ENCODE data around the gene SLC35F5. TPM values are rescaled to one million over a fixed set of nuclear protein-coding genes. Genes with fewer than 3 reads are reported as not detected.
"Not testable (repeated sequence)": the region's sequence is repeated elsewhere in the genome, so short reads cannot be mapped to it uniquely, and the experiment has no call there.

Gene SLC35F5
- total RNA-seq, 2 experiments from 2014 or later = 24.1 to 25.8 TPM

- DNase-seq (no peak), ATAC-seq (ENCODE audit: low read depth) (no peak)
- Mint-ChIP-seq H3K36me3 (peaks cover 9% of the 10 kb centered on the region), H3K4me1 (peaks cover 2% of the 10 kb centered on the region), H3K27me3 (no peaks in the 10 kb centered on the region), H3K27ac (no peak overlapping the region), H3K4me3 (no peak overlapping the region), H3K9me3 (no peaks in the 10 kb centered on the region)
- POLR2A ChIA-PET = no interaction called here
Measured at GRCh38 chr2:113734185-113734584, 22.3 kb downstream of the SLC35F5 start.

- H3K9me3 Mint-ChIP-seq = no peaks in the 10 kb centered on the region
- no peak overlapping the region for H3K4me3 Mint-ChIP-seq
- H3K27ac Mint-ChIP-seq = no peak overlapping the region
- ATAC-seq (ENCODE audit: low read depth) (no peak), DNase-seq (no peak)
- H3K4me1 Mint-ChIP-seq = no peaks in the 10 kb centered on the region
- POLR2A ChIA-PET = no interaction called here
- H3K36me3 Mint-ChIP-seq = peaks cover 14% of the 10 kb centered on the region
- no peaks in the 10 kb centered on the region for H3K27me3 Mint-ChIP-seq
Measured at GRCh38 chr2:113724010-113724409, 32.4 kb downstream of the SLC35F5 start.

GRCh38 chr2:113723411-113723810, 33.0 kb downstream of the SLC35F5 start:
- POLR2A ChIA-PET = no interaction called here
- no peaks in the 10 kb centered on the region for H3K9me3 Mint-ChIP-seq

GRCh38 chr2:113720167-113720566, 36.3 kb downstream of the SLC35F5 start:
- peaks cover 16% of the 10 kb centered on the region for H3K36me3 Mint-ChIP-seq
- H3K4me3 Mint-ChIP-seq = no peak overlapping the region
- H3K27me3 Mint-ChIP-seq = no peaks in the 10 kb centered on the region
- H3K27ac Mint-ChIP-seq = no peak overlapping the region
- POLR2A ChIA-PET = no interaction called here
- H3K9me3 Mint-ChIP-seq = no peaks in the 10 kb centered on the region
- DNase-seq (no peak), ATAC-seq (ENCODE audit: low read depth) (no peak)
- H3K4me1 Mint-ChIP-seq = peaks cover 2% of the 10 kb centered on the region

More at GRCh38 chr2:113723411-113723810, 33.0 kb downstream of the SLC35F5 start:
- Mint-ChIP-seq H3K4me3 (no peak overlapping the region), H3K27me3 (no peaks in the 10 kb centered on the region), H3K36me3 (peaks cover 16% of the 10 kb centered on the region), H3K4me1 (no peaks in the 10 kb centered on the region), H3K27ac (no peak overlapping the region)
- DNase-seq = no peak
- ATAC-seq (ENCODE audit: low read depth) = no peak

DNA sequence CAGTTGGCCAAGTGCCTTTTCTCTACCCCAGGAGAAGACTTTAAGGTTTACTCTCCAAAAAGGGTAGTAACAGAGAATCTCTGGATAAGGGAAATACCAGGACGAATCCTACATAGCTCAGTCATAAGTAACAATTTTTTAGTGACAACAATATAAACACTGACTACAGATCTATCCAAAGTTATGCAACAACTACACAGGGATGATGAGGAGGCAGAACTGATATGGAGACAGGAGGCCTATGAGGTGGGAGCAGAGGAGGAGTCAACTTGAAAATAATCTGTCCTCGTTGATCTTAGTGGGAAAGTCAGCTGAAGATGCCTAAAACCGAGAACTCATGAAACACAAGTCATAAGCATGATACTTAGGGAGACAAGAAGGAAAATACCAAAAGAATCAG, 40.2 kb downstream of the SLC35F5 start:
- H3K27ac Mint-ChIP-seq = no peak overlapping the region
- ATAC-seq (ENCODE audit: low read depth) = no peak

GRCh38 chr2:113712941-113713340, 43.5 kb downstream of the SLC35F5 start:
- H3K27ac Mint-ChIP-seq = no peak overlapping the region
- no peak for ATAC-seq (ENCODE audit: low read depth)
- no peak overlapping the region for H3K4me3 Mint-ChIP-seq
- peaks cover 2% of the 10 kb centered on the region for H3K4me1 Mint-ChIP-seq
- POLR2A ChIA-PET = interaction anchor here (0.6 kb wide), 1 partner anchor 34 kb away, joined by 3 read pairs; no protein-coding TSS in a partner anchor
- no peaks in the 10 kb centered on the region for H3K27me3 Mint-ChIP-seq
- DNase-seq = no peak
- no peaks in the 10 kb centered on the region for H3K9me3 Mint-ChIP-seq
- peaks cover 12% of the 10 kb centered on the region for H3K36me3 Mint-ChIP-seq

More for the DNA sequence above, 40.2 kb downstream of the SLC35F5 start:
- POLR2A ChIA-PET = no interaction called here
- no peak for DNase-seq
- H3K4me1 Mint-ChIP-seq = peaks cover 2% of the 10 kb centered on the region
- no peaks in the 10 kb centered on the region for H3K27me3 Mint-ChIP-seq
- H3K9me3 Mint-ChIP-seq = no peaks in the 10 kb centered on the region
- peaks cover 17% of the 10 kb centered on the region for H3K36me3 Mint-ChIP-seq
- H3K4me3 Mint-ChIP-seq = no peak overlapping the region

DNA sequence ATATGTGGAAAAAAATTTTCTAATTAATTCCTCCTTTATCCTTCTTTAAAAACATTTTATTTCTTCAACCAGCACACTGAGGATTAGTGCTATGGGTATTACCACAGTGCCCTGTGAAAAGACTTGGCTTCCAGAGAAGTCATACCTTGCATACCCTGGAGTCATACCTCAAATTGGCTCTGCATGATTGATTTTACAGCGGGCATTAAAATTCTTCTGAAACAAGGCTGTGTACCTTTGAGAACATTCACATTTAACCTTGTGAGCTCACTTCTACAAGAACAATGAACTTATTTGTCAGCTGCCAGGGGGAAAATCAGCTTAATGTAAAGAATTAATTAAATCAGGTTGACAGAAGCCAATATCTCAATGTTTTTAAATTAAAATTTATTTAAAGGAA, 44.6 kb downstream of the SLC35F5 start:
- no peaks in the 10 kb centered on the region for H3K9me3 Mint-ChIP-seq
- DNase-seq (no peak), ATAC-seq (ENCODE audit: low read depth) (no peak)
- no peak overlapping the region for H3K27ac Mint-ChIP-seq
- peaks cover 2% of the 10 kb centered on the region for H3K4me1 Mint-ChIP-seq
- H3K27me3 Mint-ChIP-seq = no peaks in the 10 kb centered on the region
- no peak overlapping the region for H3K4me3 Mint-ChIP-seq
- POLR2A ChIA-PET = no interaction called here
- H3K36me3 Mint-ChIP-seq = peaks cover 12% of the 10 kb centered on the region

- ATAC-seq (ENCODE audit: low read depth) (no peak), DNase-seq (no peak)
- H3K27ac Mint-ChIP-seq = no peak overlapping the region
- H3K9me3 Mint-ChIP-seq = no peaks in the 10 kb centered on the region
- H3K4me1 Mint-ChIP-seq = no peaks in the 10 kb centered on the region
- no peaks in the 10 kb centered on the region for H3K27me3 Mint-ChIP-seq
- H3K4me3 Mint-ChIP-seq = no peak overlapping the region
- POLR2A ChIA-PET = no interaction called here
- peaks cover 8% of the 10 kb centered on the region for H3K36me3 Mint-ChIP-seq
Measured at GRCh38 chr2:113709022-113709421, 47.4 kb downstream of the SLC35F5 start.

- H3K27me3 Mint-ChIP-seq = no peaks in the 10 kb centered on the region
- POLR2A ChIA-PET = no interaction called here
- H3K36me3 Mint-ChIP-seq = peaks cover 6% of the 10 kb centered on the region
- no peaks in the 10 kb centered on the region for H3K9me3 Mint-ChIP-seq
- no peak overlapping the region for H3K4me3 Mint-ChIP-seq
- DNase-seq = no peak
- peaks cover 1% of the 10 kb centered on the region for H3K4me1 Mint-ChIP-seq
- no peak for ATAC-seq (ENCODE audit: low read depth)
- H3K27ac Mint-ChIP-seq = no peak overlapping the region
Measured at GRCh38 chr2:113707106-113707505, 49.3 kb downstream of the SLC35F5 start.

DNA sequence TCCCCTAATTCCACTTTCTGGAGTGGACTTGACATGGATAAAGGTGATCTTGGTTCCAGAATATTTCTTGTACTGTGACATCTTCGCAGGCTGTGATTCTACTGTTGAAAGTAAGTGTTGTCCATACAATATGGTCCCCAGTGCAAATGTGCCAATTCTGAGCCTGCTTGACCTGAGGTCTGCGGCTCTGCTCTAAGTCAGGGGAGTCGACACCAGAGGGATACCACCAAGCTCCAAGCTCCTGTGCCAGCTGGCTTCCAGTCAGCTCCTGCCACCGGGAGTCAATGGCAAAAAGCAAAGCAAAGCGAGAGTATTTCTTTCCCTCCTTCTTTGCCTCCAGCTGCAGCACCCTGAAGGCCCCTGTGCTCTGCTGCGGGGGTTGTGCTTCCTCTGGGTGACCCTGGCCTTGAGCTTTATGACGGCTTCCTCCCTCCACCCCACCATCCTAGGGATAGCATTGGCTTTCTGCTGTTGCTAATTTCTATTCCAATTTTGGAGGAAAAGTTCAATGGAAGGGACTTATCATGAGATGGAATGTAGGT, 50.4 kb downstream of the SLC35F5 start:
- no peak overlapping the region for H3K4me3 Mint-ChIP-seq
- no peaks in the 10 kb centered on the region for H3K27me3 Mint-ChIP-seq
- H3K9me3 Mint-ChIP-seq = no peaks in the 10 kb centered on the region
- H3K27ac Mint-ChIP-seq = no peak overlapping the region
- H3K36me3 Mint-ChIP-seq = peaks cover 4% of the 10 kb centered on the region
- POLR2A ChIA-PET = no interaction called here
- DNase-seq = no peak
- no peak for ATAC-seq (ENCODE audit: low read depth)
- H3K4me1 Mint-ChIP-seq = peaks cover 1% of the 10 kb centered on the region

DNA sequence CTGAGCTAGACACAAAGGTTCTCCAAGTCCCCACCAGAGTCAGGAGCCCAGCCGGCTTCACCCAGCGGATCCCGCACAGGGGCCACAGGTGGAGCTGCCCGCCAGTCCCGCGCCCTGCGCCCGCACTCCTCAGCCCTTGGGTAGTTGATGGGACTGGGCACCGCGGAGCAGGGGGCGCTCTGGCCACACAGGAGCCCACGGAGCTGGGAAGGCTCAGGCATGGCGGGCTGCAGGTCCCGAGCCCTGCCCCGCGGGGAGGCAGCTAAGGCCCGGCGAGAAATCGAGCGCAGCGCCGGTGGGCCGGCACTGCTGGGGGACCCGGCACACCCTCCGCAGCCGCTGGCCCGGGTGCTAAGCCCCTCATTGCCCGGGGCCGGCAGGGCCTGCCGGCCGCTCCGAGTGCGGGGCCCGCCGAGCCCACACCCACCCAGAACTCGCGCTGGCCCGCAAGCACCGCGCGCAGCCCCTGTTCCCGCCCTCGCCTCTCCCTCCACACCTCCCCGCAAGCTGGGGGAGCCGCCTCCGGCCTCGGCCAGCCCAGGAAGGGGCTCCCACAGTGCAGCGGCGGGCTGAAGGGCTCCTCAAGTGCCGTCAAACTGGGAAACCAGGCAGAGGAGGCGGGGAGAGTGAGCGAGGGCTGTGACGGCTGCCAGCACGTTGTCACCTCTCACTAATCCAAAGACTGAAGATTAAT, 52.0 kb downstream of the SLC35F5 start:
- H3K4me1 Mint-ChIP-seq = peaks cover 11% of the 10 kb centered on the region
- H3K4me3 Mint-ChIP-seq; H3K9me3 Mint-ChIP-seq; POLR2A ChIA-PET; H3K36me3 Mint-ChIP-seq; DNase-seq; H3K27ac Mint-ChIP-seq; ATAC-seq (ENCODE audit: low read depth); H3K27me3 Mint-ChIP-seq: not testable (repeated sequence)

DNA sequence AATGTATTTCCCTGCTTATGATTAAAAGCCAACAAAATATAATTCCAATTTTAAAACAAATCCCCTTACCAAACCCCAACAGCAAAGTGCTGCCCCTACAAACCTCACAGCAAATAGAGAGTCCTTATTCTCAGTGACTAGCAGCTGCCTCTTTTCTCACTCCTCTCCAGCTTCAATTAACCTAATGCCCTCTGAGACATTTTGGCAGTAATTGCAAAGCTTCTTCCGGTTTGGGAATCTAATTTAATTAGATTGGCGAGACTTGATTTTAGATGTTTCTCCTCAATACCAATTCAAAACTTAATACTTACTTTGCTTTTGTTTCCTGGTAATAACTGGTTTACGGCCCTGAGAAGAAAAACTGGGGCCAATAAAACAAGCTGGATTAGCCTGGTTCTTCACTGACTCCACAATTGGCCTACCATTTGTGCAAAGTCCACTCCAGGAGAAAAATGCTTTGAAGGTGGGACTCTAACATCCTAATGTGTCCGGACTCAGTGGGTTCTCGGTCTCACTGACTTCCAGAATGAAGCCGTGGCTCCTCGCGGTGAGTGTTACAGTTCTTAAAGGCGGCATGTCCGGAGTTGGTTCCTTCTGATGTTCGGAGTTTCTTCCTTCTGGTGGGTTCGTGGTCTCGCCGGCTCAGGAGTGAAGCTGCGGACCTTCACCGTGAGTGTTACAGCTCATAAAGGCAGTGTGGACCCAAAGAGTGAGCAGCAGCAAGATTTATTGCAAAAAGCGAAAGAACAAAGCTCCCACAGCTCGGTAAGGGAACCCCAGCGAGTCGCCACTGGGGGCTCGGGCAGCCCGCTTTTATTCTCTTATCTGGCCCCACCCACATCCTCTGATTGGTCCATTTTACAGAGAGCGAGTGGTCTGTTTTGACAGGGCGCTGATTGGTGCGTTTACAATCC, 52.8 kb downstream of the SLC35F5 start:
- ATAC-seq (ENCODE audit: low read depth) (no peak), DNase-seq (no peak)
- Mint-ChIP-seq H3K4me3 (no peak overlapping the region), H3K27me3 (no peaks in the 10 kb centered on the region), H3K27ac (no peak overlapping the region), H3K36me3 (peaks cover 5% of the 10 kb centered on the region), H3K9me3 (no peaks in the 10 kb centered on the region), H3K4me1 (peaks cover 18% of the 10 kb centered on the region)
- POLR2A ChIA-PET = no interaction called here

GRCh38 chr2:113700186-113700841, 56.1 kb downstream of the SLC35F5 start:
- Mint-ChIP-seq H3K27ac (peak overlapping the region; percentile 72), H3K27me3 (no peaks in the 10 kb centered on the region), H3K9me3 (no peaks in the 10 kb centered on the region), H3K4me3 (peak overlapping the region; percentile 67), H3K36me3 (peaks cover 5% of the 10 kb centered on the region), H3K4me1 (peaks cover 18% of the 10 kb centered on the region)
- peak; percentile 44 for DNase-seq
- ATAC-seq (ENCODE audit: low read depth) = peak; percentile 97
- POLR2A ChIA-PET = interaction anchor here (1.4 to 1.6 kb wide), 2 partner anchors 56 to 96 kb away, joined by 7 to 12 read pairs; partner anchors contain the start of gene SLC35F5

All from activated naive CD8-positive, alpha-beta T cell treated with anti-CD3 and anti-CD28 coated beads, Interleukin-2, amount 10 ng/mL, durations not matched to agents 7 days and 5 days (primary cell).